Measurements from ENCODE around the gene RPE65.

GRCh38 chr1:68442006-68442405 is 7.7 kb downstream of the RPE65 start:
- TF ChIP-seq CTCF (IDR thresholded peaks at IDR 0.05; ENCODE audit: borderline replicate concordance, extremely low read depth, low read length, poor library complexity, severe bottlenecking): no peak
- TF ChIP-seq EZH2 (IDR thresholded peaks at IDR 0.05; ENCODE audit: borderline replicate concordance, low read depth, low read length, severe bottlenecking): no peak

All from DND-41 (cell line).